ENCODE data around the gene ENPP5.

The ENPP5 gene

DNA sequence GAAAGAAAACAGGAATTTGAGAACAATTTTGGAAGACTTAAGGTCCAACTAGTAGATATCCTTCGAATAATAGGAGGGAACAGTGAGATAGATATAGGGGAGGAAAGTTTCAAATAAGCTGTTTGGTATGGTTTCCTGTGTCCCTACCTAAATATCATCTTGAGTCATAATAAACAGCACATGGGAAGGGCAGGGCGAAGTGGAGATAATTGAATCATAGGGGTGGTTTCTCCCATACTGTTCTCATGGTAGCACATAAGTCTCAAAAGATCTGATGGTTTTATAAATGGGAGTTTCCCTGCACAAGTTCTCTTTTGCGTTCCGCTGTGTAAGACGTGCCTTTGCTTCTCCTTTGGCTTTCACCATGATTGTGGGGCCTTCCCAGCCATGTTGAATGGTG is 39.5 kb upstream of the ENPP5 start:
- no peak overlapping the region for H3K27ac ChIP-seq (replicated peaks; ENCODE audit: low read length)
- H3K27me3 ChIP-seq (ENCODE audit: control insufficient read depth in 3 of 3, insufficient read depth in 3 of 3, low read depth in 1 of 3, low read length in 3 of 3): no peaks in the 10 kb centered on the region
- H4K8ac ChIP-seq (ENCODE audit: low read depth, low read length): no peak overlapping the region
- no peak overlapping the region for H3K4me3 ChIP-seq (ENCODE audit: low read length in 2 of 2)
- DNase-seq (ENCODE audit: low spot score): no peak
- H2AFZ ChIP-seq (ENCODE audit: low read length): no peak overlapping the region
- no peaks in the 10 kb centered on the region for H3K79me1 ChIP-seq (ENCODE audit: low read depth, low read length)
- H3K9ac ChIP-seq (ENCODE audit: low read depth, low read length, poor library complexity): no peak overlapping the region
- no peaks in the 10 kb centered on the region for H3K9me3 ChIP-seq (replicated peaks in 1 of 2; ENCODE audit: control insufficient read depth in 2 of 2, insufficient read depth in 1 of 2, low read depth in 1 of 2, low read length in 2 of 2)
- no peak overlapping the region for H3K23ac ChIP-seq (ENCODE audit: low read depth, low read length, poor library complexity)
- H3K4me1 ChIP-seq (ENCODE audit: control insufficient read depth in 2 of 2, insufficient read depth in 1 of 2, low read depth in 1 of 2, low read length in 2 of 2): no peaks in the 10 kb centered on the region
- no peak overlapping the region for H2AK5ac ChIP-seq (ENCODE audit: low read depth, low read length)
- H2BK12ac ChIP-seq (ENCODE audit: low read length): no peak overlapping the region
- no CpG with 5 or more reads among the region's 5 CpGs for WGBS, 2 donors (ENCODE audit: extremely low coverage in 2 of 2, insufficient read length in 2 of 2, insufficient replicate concordance in 1 of 2)
- H3K4me2 ChIP-seq (ENCODE audit: insufficient read depth, low read length, poor library complexity, severe bottlenecking): no peak overlapping the region
- H3K36me3 ChIP-seq (replicated peaks in 1 of 2; ENCODE audit: control insufficient read depth in 2 of 2, insufficient read depth in 2 of 2, low read length in 2 of 2): no peaks in the 10 kb centered on the region
- no peak overlapping the region for H2BK120ac ChIP-seq (ENCODE audit: low read depth, low read length)
- no peak overlapping the region for H3K4ac ChIP-seq (ENCODE audit: low read length)
- no peak overlapping the region for H2BK15ac ChIP-seq (ENCODE audit: low read length)
- H3K18ac ChIP-seq (ENCODE audit: low read length): no peak overlapping the region
- H4K91ac ChIP-seq (ENCODE audit: low read depth, low read length, poor library complexity): no peak overlapping the region
- no peak overlapping the region for H2BK5ac ChIP-seq (ENCODE audit: low read length)
- H3K14ac ChIP-seq (ENCODE audit: low read length): no peak overlapping the region

DNA sequence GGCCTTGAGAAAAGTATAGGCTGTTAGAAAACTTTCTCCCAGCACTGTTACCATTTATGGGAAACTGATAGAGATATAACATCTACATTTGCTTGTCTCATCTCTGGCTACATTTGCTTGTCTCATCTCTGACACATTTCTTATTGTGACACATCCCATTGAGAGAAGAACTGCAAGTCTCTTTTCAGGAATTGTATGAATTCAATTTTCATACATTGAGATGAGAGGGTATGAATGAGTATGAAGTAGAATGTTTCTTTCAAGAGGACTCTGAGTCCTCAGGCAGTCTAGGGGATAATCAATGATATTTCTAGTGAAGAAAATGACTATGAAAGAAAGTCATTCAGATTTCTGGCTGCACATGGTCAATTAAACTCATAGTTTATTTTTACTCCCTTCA is 37.5 kb upstream of the ENPP5 start:
- H3K27ac ChIP-seq (replicated peaks; ENCODE audit: low read length): no peak overlapping the region
- no peaks in the 10 kb centered on the region for H3K36me3 ChIP-seq (replicated peaks in 1 of 2; ENCODE audit: control insufficient read depth in 2 of 2, insufficient read depth in 2 of 2, low read length in 2 of 2)
- no peaks in the 10 kb centered on the region for H3K27me3 ChIP-seq (ENCODE audit: control insufficient read depth in 3 of 3, insufficient read depth in 3 of 3, low read depth in 1 of 3, low read length in 3 of 3)
- no peak overlapping the region for H3K4me3 ChIP-seq (ENCODE audit: low read length in 2 of 2)
- H3K4me1 ChIP-seq (ENCODE audit: control insufficient read depth in 2 of 2, insufficient read depth in 1 of 2, low read depth in 1 of 2, low read length in 2 of 2): no peaks in the 10 kb centered on the region
- no peak overlapping the region for H2AK5ac ChIP-seq (ENCODE audit: low read depth, low read length)
- H3K14ac ChIP-seq (ENCODE audit: low read length): no peak overlapping the region
- no peak overlapping the region for H2AFZ ChIP-seq (ENCODE audit: low read length)
- H3K79me1 ChIP-seq (ENCODE audit: low read depth, low read length): no peaks in the 10 kb centered on the region
- no peak overlapping the region for H2BK120ac ChIP-seq (ENCODE audit: low read depth, low read length)
- H2BK15ac ChIP-seq (ENCODE audit: low read length): no peak overlapping the region
- no peak overlapping the region for H2BK5ac ChIP-seq (ENCODE audit: low read length)
- no peak overlapping the region for H3K9ac ChIP-seq (ENCODE audit: low read depth, low read length, poor library complexity)
- H3K9me3 ChIP-seq (replicated peaks in 1 of 2; ENCODE audit: control insufficient read depth in 2 of 2, insufficient read depth in 1 of 2, low read depth in 1 of 2, low read length in 2 of 2): no peaks in the 10 kb centered on the region
- no peak overlapping the region for H3K4me2 ChIP-seq (ENCODE audit: insufficient read depth, low read length, poor library complexity, severe bottlenecking)
- no peak overlapping the region for H3K23ac ChIP-seq (ENCODE audit: low read depth, low read length, poor library complexity)
- H4K91ac ChIP-seq (ENCODE audit: low read depth, low read length, poor library complexity): no peak overlapping the region
- no peak overlapping the region for H3K4ac ChIP-seq (ENCODE audit: low read length)
- H3K18ac ChIP-seq (ENCODE audit: low read length): no peak overlapping the region
- no peak overlapping the region for H4K8ac ChIP-seq (ENCODE audit: low read depth, low read length)
- H2BK12ac ChIP-seq (ENCODE audit: low read length): no peak overlapping the region
- DNase-seq (ENCODE audit: low spot score): no peak

DNA sequence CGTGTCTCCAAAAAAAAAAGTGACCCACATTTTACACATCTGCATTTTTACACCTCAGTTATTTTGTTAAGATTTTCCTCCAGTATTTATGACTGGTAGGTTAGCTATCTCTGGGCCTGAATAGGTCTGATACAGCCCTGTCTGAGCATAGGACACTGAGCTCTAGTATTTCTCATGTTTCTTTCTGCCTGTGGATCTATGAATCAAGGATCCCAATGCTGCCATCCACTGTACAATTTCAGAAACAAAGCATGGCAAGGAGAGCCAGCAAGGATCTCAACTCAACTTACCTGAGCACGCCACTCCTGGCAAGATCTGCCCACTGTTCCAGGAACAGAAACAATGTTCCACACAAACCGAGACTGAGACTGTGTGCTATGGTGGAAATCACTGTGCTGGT is 36.4 kb upstream of the ENPP5 start:
- H3K9ac ChIP-seq (ENCODE audit: low read depth, low read length, poor library complexity): no peak overlapping the region
- no peak overlapping the region for H2AK5ac ChIP-seq (ENCODE audit: low read depth, low read length)
- no CpG with 5 or more reads among the region's 3 CpGs for WGBS, 2 donors (ENCODE audit: extremely low coverage in 2 of 2, insufficient read length in 2 of 2, insufficient replicate concordance in 1 of 2)
- H3K27ac ChIP-seq (replicated peaks; ENCODE audit: low read length): no peak overlapping the region
- no peak overlapping the region for H3K4me3 ChIP-seq (ENCODE audit: low read length in 2 of 2)
- no peaks in the 10 kb centered on the region for H3K27me3 ChIP-seq (ENCODE audit: control insufficient read depth in 3 of 3, insufficient read depth in 3 of 3, low read depth in 1 of 3, low read length in 3 of 3)
- no peak overlapping the region for H3K4ac ChIP-seq (ENCODE audit: low read length)
- no peaks in the 10 kb centered on the region for H3K79me1 ChIP-seq (ENCODE audit: low read depth, low read length)
- H4K8ac ChIP-seq (ENCODE audit: low read depth, low read length): no peak overlapping the region
- no peak overlapping the region for H3K4me2 ChIP-seq (ENCODE audit: insufficient read depth, low read length, poor library complexity, severe bottlenecking)
- no peaks in the 10 kb centered on the region for H3K36me3 ChIP-seq (replicated peaks in 1 of 2; ENCODE audit: control insufficient read depth in 2 of 2, insufficient read depth in 2 of 2, low read length in 2 of 2)
- no peak overlapping the region for H2AFZ ChIP-seq (ENCODE audit: low read length)
- no peak overlapping the region for H3K23ac ChIP-seq (ENCODE audit: low read depth, low read length, poor library complexity)
- H3K18ac ChIP-seq (ENCODE audit: low read length): no peak overlapping the region
- H2BK120ac ChIP-seq (ENCODE audit: low read depth, low read length): no peak overlapping the region
- no peak for DNase-seq (ENCODE audit: low spot score)
- H2BK5ac ChIP-seq (ENCODE audit: low read length): no peak overlapping the region
- H3K14ac ChIP-seq (ENCODE audit: low read length): no peak overlapping the region
- H3K4me1 ChIP-seq (ENCODE audit: control insufficient read depth in 2 of 2, insufficient read depth in 1 of 2, low read depth in 1 of 2, low read length in 2 of 2): no peaks in the 10 kb centered on the region
- no peak overlapping the region for H4K91ac ChIP-seq (ENCODE audit: low read depth, low read length, poor library complexity)
- H2BK15ac ChIP-seq (ENCODE audit: low read length): no peak overlapping the region
- no peaks in the 10 kb centered on the region for H3K9me3 ChIP-seq (replicated peaks in 1 of 2; ENCODE audit: control insufficient read depth in 2 of 2, insufficient read depth in 1 of 2, low read depth in 1 of 2, low read length in 2 of 2)
- H2BK12ac ChIP-seq (ENCODE audit: low read length): no peak overlapping the region

DNA sequence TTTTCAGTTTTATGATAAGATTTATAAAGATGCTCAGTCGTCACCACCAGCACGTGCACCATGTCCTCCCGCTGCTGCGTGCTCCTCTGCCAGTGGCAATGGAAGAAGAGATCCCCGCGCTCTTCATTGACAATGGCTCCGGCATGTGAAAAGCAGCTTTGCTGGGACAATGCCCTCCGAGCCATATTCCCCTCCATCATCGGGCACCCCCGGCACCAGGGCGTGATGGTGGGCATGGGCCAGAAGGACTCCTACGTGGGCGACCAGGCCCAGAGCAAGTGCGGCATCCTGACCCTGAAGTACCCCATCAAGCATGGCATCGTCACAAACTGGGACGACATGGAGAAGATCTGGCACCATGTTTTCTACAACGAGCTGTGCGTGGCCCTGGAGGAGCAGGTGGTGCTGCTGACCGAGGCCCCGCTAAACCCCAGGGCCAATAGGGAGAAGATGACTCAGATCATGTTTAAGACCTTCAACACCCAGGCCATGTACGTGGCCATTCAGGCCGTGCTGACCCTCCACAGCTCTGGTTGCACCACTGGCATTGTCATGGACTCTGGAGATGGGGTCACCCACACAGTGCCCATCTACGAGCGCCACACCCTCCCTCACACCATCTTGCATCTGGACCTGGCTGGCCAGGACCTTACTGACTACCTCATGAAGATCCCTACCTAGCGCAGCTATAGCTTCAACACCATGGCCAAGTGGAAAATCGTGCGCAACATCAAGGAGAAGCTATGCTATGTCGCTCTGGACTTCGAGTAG is 34.3 kb upstream of the ENPP5 start:
- no peak overlapping the region for H3K4me3 ChIP-seq (ENCODE audit: low read length in 2 of 2)
- H2AK5ac ChIP-seq (ENCODE audit: low read depth, low read length): no peak overlapping the region
- no peak overlapping the region for H4K91ac ChIP-seq (ENCODE audit: low read depth, low read length, poor library complexity)
- H2BK5ac ChIP-seq (ENCODE audit: low read length): peak overlapping the region; percentile 40
- no peak overlapping the region for H2BK120ac ChIP-seq (ENCODE audit: low read depth, low read length)
- H3K9me3 ChIP-seq (replicated peaks in 1 of 2; ENCODE audit: control insufficient read depth in 2 of 2, insufficient read depth in 1 of 2, low read depth in 1 of 2, low read length in 2 of 2): peaks cover 0 to 2% of the 10 kb centered on the region in 2 donors
- WGBS, 2 donors (ENCODE audit: extremely low coverage in 2 of 2, insufficient read length in 2 of 2, insufficient replicate concordance in 1 of 2): no CpG with 5 or more reads among the region's 29 CpGs
- no peaks in the 10 kb centered on the region for H3K4me1 ChIP-seq (ENCODE audit: control insufficient read depth in 2 of 2, insufficient read depth in 1 of 2, low read depth in 1 of 2, low read length in 2 of 2)
- peak overlapping the region; percentile 26 for H3K23ac ChIP-seq (ENCODE audit: low read depth, low read length, poor library complexity)
- no peak overlapping the region for H4K8ac ChIP-seq (ENCODE audit: low read depth, low read length)
- no peak overlapping the region for H3K27ac ChIP-seq (replicated peaks; ENCODE audit: low read length)
- H2AFZ ChIP-seq (ENCODE audit: low read length): no peak overlapping the region
- no peak for DNase-seq (ENCODE audit: low spot score)
- H3K36me3 ChIP-seq (replicated peaks in 1 of 2; ENCODE audit: control insufficient read depth in 2 of 2, insufficient read depth in 2 of 2, low read length in 2 of 2): no peaks in the 10 kb centered on the region
- H3K4ac ChIP-seq (ENCODE audit: low read length): peak overlapping the region; percentile 40
- H3K79me1 ChIP-seq (ENCODE audit: low read depth, low read length): no peaks in the 10 kb centered on the region
- H3K4me2 ChIP-seq (ENCODE audit: insufficient read depth, low read length, poor library complexity, severe bottlenecking): no peak overlapping the region
- no peak overlapping the region for H3K14ac ChIP-seq (ENCODE audit: low read length)
- H2BK15ac ChIP-seq (ENCODE audit: low read length): no peak overlapping the region
- H3K27me3 ChIP-seq (ENCODE audit: control insufficient read depth in 3 of 3, insufficient read depth in 3 of 3, low read depth in 1 of 3, low read length in 3 of 3): no peaks in the 10 kb centered on the region
- peak overlapping the region; percentile 5 for H3K18ac ChIP-seq (ENCODE audit: low read length)
- H3K9ac ChIP-seq (ENCODE audit: low read depth, low read length, poor library complexity): no peak overlapping the region
- no peak overlapping the region for H2BK12ac ChIP-seq (ENCODE audit: low read length)

Data from neuronal stem cell (in vitro differentiated cells).